ENCODE measurements around the gene KANSL3.
A peak's percentile ranks its signal among the peaks of the same experiment; 100 is the strongest.
"Not testable (repeated sequence)": the region's sequence is repeated elsewhere in the genome, so short reads cannot be mapped to it uniquely, and the experiment has no call there.

The KANSL3 gene

GRCh38 chr2:96565111-96565510 lies 73.0 kb downstream of the KANSL3 start:
- Histone ChIP-seq H3K27me3 (ENCODE audit: control insufficient read depth in 1 of 2, insufficient read depth in 2 of 2, low read length in 2 of 2) (no peaks in the 10 kb centered on the region), H3K4me3 (ENCODE audit: low read depth in 1 of 2, low read length in 2 of 2) (no peak overlapping the region), H3K9me3 (ENCODE audit: control insufficient read depth in 1 of 2, low read length in 2 of 2) (no peaks in the 10 kb centered on the region), H3K4me1 (ENCODE audit: control insufficient read depth in 1 of 2, insufficient read depth in 2 of 2, low read length in 2 of 2) (no peaks in the 10 kb centered on the region), H3K27ac (ENCODE audit: low read depth, low read length) (no peak overlapping the region), H3K9ac (ENCODE audit: low read depth in 1 of 2, low read length in 2 of 2) (no peak overlapping the region), H3K36me3 (ENCODE audit: control insufficient read depth in 1 of 2, insufficient read depth in 2 of 2, low read length in 2 of 2) (no peaks in the 10 kb centered on the region)

- H3K4me1 ChIP-seq (ENCODE audit: control insufficient read depth in 1 of 2, insufficient read depth in 2 of 2, low read length in 2 of 2): no peaks in the 10 kb centered on the region
- no peak overlapping the region for H3K27ac ChIP-seq (ENCODE audit: low read depth, low read length)
- H3K27me3 ChIP-seq (ENCODE audit: control insufficient read depth in 1 of 2, insufficient read depth in 2 of 2, low read length in 2 of 2): no peaks in the 10 kb centered on the region
- no peaks in the 10 kb centered on the region for H3K36me3 ChIP-seq (ENCODE audit: control insufficient read depth in 1 of 2, insufficient read depth in 2 of 2, low read length in 2 of 2)
- H3K9ac ChIP-seq (ENCODE audit: low read depth in 1 of 2, low read length in 2 of 2): no peak overlapping the region
- no peak overlapping the region for H3K4me3 ChIP-seq (ENCODE audit: low read depth in 1 of 2, low read length in 2 of 2)
- no peaks in the 10 kb centered on the region for H3K9me3 ChIP-seq (ENCODE audit: control insufficient read depth in 1 of 2, low read length in 2 of 2)
These were observed 73.5 kb downstream of the KANSL3 start for GRCh38 chr2:96564563-96564962.

- Histone ChIP-seq H3K27ac (ENCODE audit: low read depth, low read length) (no peak overlapping the region), H3K4me3 (ENCODE audit: low read depth in 1 of 2, low read length in 2 of 2) (no peak overlapping the region), H3K36me3 (ENCODE audit: control insufficient read depth in 1 of 2, insufficient read depth in 2 of 2, low read length in 2 of 2) (no peaks in the 10 kb centered on the region), H3K4me1 (ENCODE audit: control insufficient read depth in 1 of 2, insufficient read depth in 2 of 2, low read length in 2 of 2) (no peaks in the 10 kb centered on the region), H3K9me3 (ENCODE audit: control insufficient read depth in 1 of 2, low read length in 2 of 2) (no peaks in the 10 kb centered on the region), H3K9ac (ENCODE audit: low read depth in 1 of 2, low read length in 2 of 2) (no peak overlapping the region), H3K27me3 (ENCODE audit: control insufficient read depth in 1 of 2, insufficient read depth in 2 of 2, low read length in 2 of 2) (no peaks in the 10 kb centered on the region)
These were observed 74.1 kb downstream of the KANSL3 start for GRCh38 chr2:96564026-96564425.

- Histone ChIP-seq H3K4me1 (ENCODE audit: control insufficient read depth in 1 of 2, insufficient read depth in 2 of 2, low read length in 2 of 2) (peaks cover 9 to 16% of the 10 kb centered on the region in 2 donors), H3K9me3 (ENCODE audit: control insufficient read depth in 1 of 2, low read length in 2 of 2) (peaks cover 3 to 5% of the 10 kb centered on the region in 2 donors), H3K9ac (ENCODE audit: low read depth in 1 of 2, low read length in 2 of 2) (no peak overlapping the region), H3K27me3 (ENCODE audit: control insufficient read depth in 1 of 2, insufficient read depth in 2 of 2, low read length in 2 of 2) (no peaks in the 10 kb centered on the region), H3K4me3 (ENCODE audit: low read depth in 1 of 2, low read length in 2 of 2) (no peak overlapping the region), H3K27ac (ENCODE audit: low read depth, low read length) (no peak overlapping the region), H3K36me3 (ENCODE audit: control insufficient read depth in 1 of 2, insufficient read depth in 2 of 2, low read length in 2 of 2) (no peaks in the 10 kb centered on the region)
These were observed 79.6 kb downstream of the KANSL3 start for GRCh38 chr2:96558485-96558884.

GRCh38 chr2:96558061-96558460 lies 80.1 kb downstream of the KANSL3 start:
- peaks cover 3 to 5% of the 10 kb centered on the region in 2 donors for H3K9me3 ChIP-seq (ENCODE audit: control insufficient read depth in 1 of 2, low read length in 2 of 2)
- peaks cover 9 to 16% of the 10 kb centered on the region in 2 donors for H3K4me1 ChIP-seq (ENCODE audit: control insufficient read depth in 1 of 2, insufficient read depth in 2 of 2, low read length in 2 of 2)
- H3K27ac ChIP-seq (ENCODE audit: low read depth, low read length): no peak overlapping the region
- no peak overlapping the region for H3K4me3 ChIP-seq (ENCODE audit: low read depth in 1 of 2, low read length in 2 of 2)
- no peaks in the 10 kb centered on the region for H3K36me3 ChIP-seq (ENCODE audit: control insufficient read depth in 1 of 2, insufficient read depth in 2 of 2, low read length in 2 of 2)
- H3K27me3 ChIP-seq (ENCODE audit: control insufficient read depth in 1 of 2, insufficient read depth in 2 of 2, low read length in 2 of 2): no peaks in the 10 kb centered on the region
- H3K9ac ChIP-seq (ENCODE audit: low read depth in 1 of 2, low read length in 2 of 2): no peak overlapping the region

GRCh38 chr2:96557421-96557820 lies 80.7 kb downstream of the KANSL3 start:
- H3K27me3 ChIP-seq (ENCODE audit: control insufficient read depth in 1 of 2, insufficient read depth in 2 of 2, low read length in 2 of 2); H3K27ac ChIP-seq (ENCODE audit: low read depth, low read length); H3K9me3 ChIP-seq (ENCODE audit: control insufficient read depth in 1 of 2, low read length in 2 of 2); H3K36me3 ChIP-seq (ENCODE audit: control insufficient read depth in 1 of 2, insufficient read depth in 2 of 2, low read length in 2 of 2); H3K4me3 ChIP-seq (ENCODE audit: low read depth in 1 of 2, low read length in 2 of 2); H3K9ac ChIP-seq (ENCODE audit: low read depth in 1 of 2, low read length in 2 of 2): not testable (repeated sequence)
- H3K4me1 ChIP-seq (ENCODE audit: control insufficient read depth in 1 of 2, insufficient read depth in 2 of 2, low read length in 2 of 2): peaks cover 9 to 16% of the 10 kb centered on the region in 2 donors

- H3K9ac ChIP-seq (ENCODE audit: low read depth in 1 of 2, low read length in 2 of 2): no peak overlapping the region
- H3K4me1 ChIP-seq (ENCODE audit: control insufficient read depth in 1 of 2, insufficient read depth in 2 of 2, low read length in 2 of 2): peaks cover 9 to 16% of the 10 kb centered on the region in 2 donors
- H3K27ac ChIP-seq (ENCODE audit: low read depth, low read length): no peak overlapping the region
- peak overlapping the region; percentile 6 to 45 for H3K4me3 ChIP-seq (ENCODE audit: low read depth in 1 of 2, low read length in 2 of 2)
- H3K36me3 ChIP-seq (ENCODE audit: control insufficient read depth in 1 of 2, insufficient read depth in 2 of 2, low read length in 2 of 2): peaks cover 0 to 7% of the 10 kb centered on the region in 2 donors
- H3K27me3 ChIP-seq (ENCODE audit: control insufficient read depth in 1 of 2, insufficient read depth in 2 of 2, low read length in 2 of 2): no peaks in the 10 kb centered on the region
- peaks cover 3 to 5% of the 10 kb centered on the region in 2 donors for H3K9me3 ChIP-seq (ENCODE audit: control insufficient read depth in 1 of 2, low read length in 2 of 2)
These were observed 81.4 kb downstream of the KANSL3 start for GRCh38 chr2:96556441-96557330.

- Histone ChIP-seq H3K27ac (ENCODE audit: low read depth, low read length) (no peak overlapping the region), H3K4me3 (ENCODE audit: low read depth in 1 of 2, low read length in 2 of 2) (no peak overlapping the region), H3K9ac (ENCODE audit: low read depth in 1 of 2, low read length in 2 of 2) (no peak overlapping the region)
These were observed 82.9 kb downstream of the KANSL3 start for GRCh38 chr2:96555146-96555610.

GRCh38 chr2:96554293-96555145 lies 83.6 kb downstream of the KANSL3 start:
- H3K4me1 ChIP-seq (ENCODE audit: control insufficient read depth in 1 of 2, insufficient read depth in 2 of 2, low read length in 2 of 2): peaks cover 13 to 18% of the 10 kb centered on the region in 2 donors
- peaks cover 0 to 24% of the 10 kb centered on the region in 2 donors for H3K36me3 ChIP-seq (ENCODE audit: control insufficient read depth in 1 of 2, insufficient read depth in 2 of 2, low read length in 2 of 2)
- peak overlapping the region; percentile 30 to 38 for H3K9ac ChIP-seq (ENCODE audit: low read depth in 1 of 2, low read length in 2 of 2)
- H3K27ac ChIP-seq (ENCODE audit: low read depth, low read length): no peak overlapping the region
- peaks cover 3 to 5% of the 10 kb centered on the region in 2 donors for H3K9me3 ChIP-seq (ENCODE audit: control insufficient read depth in 1 of 2, low read length in 2 of 2)
- no peak overlapping the region for H3K4me3 ChIP-seq (ENCODE audit: low read depth in 1 of 2, low read length in 2 of 2)
- no peaks in the 10 kb centered on the region for H3K27me3 ChIP-seq (ENCODE audit: control insufficient read depth in 1 of 2, insufficient read depth in 2 of 2, low read length in 2 of 2)

More at GRCh38 chr2:96555146-96555610, 82.9 kb downstream of the KANSL3 start:
- peaks cover 9 to 16% of the 10 kb centered on the region in 2 donors for H3K4me1 ChIP-seq (ENCODE audit: control insufficient read depth in 1 of 2, insufficient read depth in 2 of 2, low read length in 2 of 2)
- no peaks in the 10 kb centered on the region for H3K27me3 ChIP-seq (ENCODE audit: control insufficient read depth in 1 of 2, insufficient read depth in 2 of 2, low read length in 2 of 2)
- H3K9me3 ChIP-seq (ENCODE audit: control insufficient read depth in 1 of 2, low read length in 2 of 2): peaks cover 3 to 5% of the 10 kb centered on the region in 2 donors
- peaks cover 0 to 20% of the 10 kb centered on the region in 2 donors for H3K36me3 ChIP-seq (ENCODE audit: control insufficient read depth in 1 of 2, insufficient read depth in 2 of 2, low read length in 2 of 2)

- H3K4me3 ChIP-seq (ENCODE audit: low read depth in 1 of 2, low read length in 2 of 2); H3K27ac ChIP-seq (ENCODE audit: low read depth, low read length); H3K9ac ChIP-seq (ENCODE audit: low read depth in 1 of 2, low read length in 2 of 2); H3K27me3 ChIP-seq (ENCODE audit: control insufficient read depth in 1 of 2, insufficient read depth in 2 of 2, low read length in 2 of 2); H3K9me3 ChIP-seq (ENCODE audit: control insufficient read depth in 1 of 2, low read length in 2 of 2): not testable (repeated sequence)
- Histone ChIP-seq H3K36me3 (ENCODE audit: control insufficient read depth in 1 of 2, insufficient read depth in 2 of 2, low read length in 2 of 2) (peaks cover 0 to 30% of the 10 kb centered on the region in 2 donors), H3K4me1 (ENCODE audit: control insufficient read depth in 1 of 2, insufficient read depth in 2 of 2, low read length in 2 of 2) (peaks cover 15 to 23% of the 10 kb centered on the region in 2 donors)
These were observed 84.2 kb downstream of the KANSL3 start for GRCh38 chr2:96553957-96554292.

All from duodenal mucosa (tissue), 2 donors.